ENCODE results near the gene STK24.

STK24 gene

DNA sequence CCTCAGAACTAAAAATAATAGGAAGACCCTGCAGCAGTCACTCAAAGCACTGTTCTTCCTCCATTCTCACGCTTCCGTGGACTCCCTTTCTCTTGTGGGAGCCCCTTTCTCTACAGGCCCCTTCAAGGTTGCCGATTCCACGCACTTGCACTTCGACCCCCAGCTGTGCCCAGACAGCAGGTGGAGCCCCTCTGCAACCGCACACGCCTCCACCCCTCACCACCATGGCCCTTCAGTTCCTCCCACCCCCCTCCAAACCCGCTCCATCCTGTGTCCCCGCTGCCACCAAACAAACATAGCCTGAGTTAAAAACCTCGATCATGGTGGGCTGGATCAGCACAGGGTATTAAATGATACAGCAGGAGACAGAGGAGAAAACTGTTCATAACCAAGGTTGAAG is 102.6 kb downstream of the STK24 start:
- Histone ChIP-seq H2AFZ (ENCODE audit: low read depth, low read length, severe bottlenecking) (no peak overlapping the region), H3K4me2 (ENCODE audit: low read depth, low read length, poor library complexity, severe bottlenecking) (no peak overlapping the region), H3K79me2 (ENCODE audit: insufficient read depth, low read length) (no peaks in the 10 kb centered on the region), H3K27me3 (ENCODE audit: low read length) (no peaks in the 10 kb centered on the region), H3K36me3 (ENCODE audit: low read length) (no peaks in the 10 kb centered on the region), H3K27ac (ENCODE audit: low read depth, low read length) (no peak overlapping the region), H3K9me2 (replicated peaks; ENCODE audit: insufficient read depth, low read length) (no peaks in the 10 kb centered on the region), H3K4me3 (ENCODE audit: insufficient read depth, low read length, poor library complexity, severe bottlenecking) (no peak overlapping the region), H3F3A (ENCODE audit: insufficient read depth) (no peaks in the 10 kb centered on the region), H4K20me1 (ENCODE audit: low read depth, low read length) (no peaks in the 10 kb centered on the region), H3K9ac (ENCODE audit: low read length) (no peak overlapping the region), H3K9me3 (ENCODE audit: insufficient read depth, low read length) (no peaks in the 10 kb centered on the region)
- TF ChIP-seq, protein P1, sequence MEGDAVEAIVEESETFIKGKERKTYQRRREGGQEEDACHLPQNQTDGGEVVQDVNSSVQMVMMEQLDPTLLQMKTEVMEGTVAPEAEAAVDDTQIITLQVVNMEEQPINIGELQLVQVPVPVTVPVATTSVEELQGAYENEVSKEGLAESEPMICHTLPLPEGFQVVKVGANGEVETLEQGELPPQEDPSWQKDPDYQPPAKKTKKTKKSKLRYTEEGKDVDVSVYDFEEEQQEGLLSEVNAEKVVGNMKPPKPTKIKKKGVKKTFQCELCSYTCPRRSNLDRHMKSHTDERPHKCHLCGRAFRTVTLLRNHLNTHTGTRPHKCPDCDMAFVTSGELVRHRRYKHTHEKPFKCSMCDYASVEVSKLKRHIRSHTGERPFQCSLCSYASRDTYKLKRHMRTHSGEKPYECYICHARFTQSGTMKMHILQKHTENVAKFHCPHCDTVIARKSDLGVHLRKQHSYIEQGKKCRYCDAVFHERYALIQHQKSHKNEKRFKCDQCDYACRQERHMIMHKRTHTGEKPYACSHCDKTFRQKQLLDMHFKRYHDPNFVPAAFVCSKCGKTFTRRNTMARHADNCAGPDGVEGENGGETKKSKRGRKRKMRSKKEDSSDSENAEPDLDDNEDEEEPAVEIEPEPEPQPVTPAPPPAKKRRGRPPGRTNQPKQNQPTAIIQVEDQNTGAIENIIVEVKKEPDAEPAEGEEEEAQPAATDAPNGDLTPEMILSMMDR (IDR thresholded peaks at IDR 0.05; ENCODE audit: insufficient read depth, low read length, poor library complexity, severe bottlenecking), result no peak
- no peak for TF ChIP-seq EZH2phosphoT487 (conservative IDR thresholded peaks at IDR 0.05; ENCODE audit: low read length)

DNA sequence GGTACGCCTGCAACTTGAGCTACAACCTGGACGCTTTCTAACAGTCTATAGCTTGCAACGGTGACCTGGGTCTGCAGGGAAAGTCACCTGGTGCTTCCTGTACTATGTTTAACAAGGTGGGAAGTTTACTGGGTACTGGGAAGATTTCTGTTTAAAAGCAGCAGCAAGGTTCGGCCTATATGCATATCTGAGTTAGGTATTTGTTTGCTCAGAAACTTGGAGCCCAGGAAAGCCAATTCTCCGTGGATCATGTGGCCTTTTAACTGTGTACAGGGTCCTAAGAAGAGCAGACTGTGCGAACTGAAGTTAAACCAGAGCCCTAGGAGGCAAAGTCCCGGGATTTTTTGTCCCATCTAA is 103.1 kb downstream of the STK24 start:
- H2AFZ ChIP-seq (ENCODE audit: low read depth, low read length, severe bottlenecking), result no peak overlapping the region
- TF ChIP-seq, protein P1 (IDR thresholded peaks at IDR 0.05; ENCODE audit: insufficient read depth, low read length, poor library complexity, severe bottlenecking), result no peak
- TF ChIP-seq EZH2phosphoT487 (conservative IDR thresholded peaks at IDR 0.05; ENCODE audit: low read length), result no peak
- H3K36me3 ChIP-seq (ENCODE audit: low read length), result no peaks in the 10 kb centered on the region
- no peak overlapping the region for H3K9ac ChIP-seq (ENCODE audit: low read length)
- H3K27ac ChIP-seq (ENCODE audit: low read depth, low read length), result no peak overlapping the region
- no peak overlapping the region for H3K4me2 ChIP-seq (ENCODE audit: low read depth, low read length, poor library complexity, severe bottlenecking)
- no peak overlapping the region for H3K4me3 ChIP-seq (ENCODE audit: insufficient read depth, low read length, poor library complexity, severe bottlenecking)
- H3K79me2 ChIP-seq (ENCODE audit: insufficient read depth, low read length), result no peaks in the 10 kb centered on the region
- no peaks in the 10 kb centered on the region for H3K27me3 ChIP-seq (ENCODE audit: low read length)
- H4K20me1 ChIP-seq (ENCODE audit: low read depth, low read length), result no peaks in the 10 kb centered on the region
- no peaks in the 10 kb centered on the region for H3K9me3 ChIP-seq (ENCODE audit: insufficient read depth, low read length)
- H3K9me2 ChIP-seq (replicated peaks; ENCODE audit: insufficient read depth, low read length), result no peaks in the 10 kb centered on the region
- no peaks in the 10 kb centered on the region for H3F3A ChIP-seq (ENCODE audit: insufficient read depth)

DNA sequence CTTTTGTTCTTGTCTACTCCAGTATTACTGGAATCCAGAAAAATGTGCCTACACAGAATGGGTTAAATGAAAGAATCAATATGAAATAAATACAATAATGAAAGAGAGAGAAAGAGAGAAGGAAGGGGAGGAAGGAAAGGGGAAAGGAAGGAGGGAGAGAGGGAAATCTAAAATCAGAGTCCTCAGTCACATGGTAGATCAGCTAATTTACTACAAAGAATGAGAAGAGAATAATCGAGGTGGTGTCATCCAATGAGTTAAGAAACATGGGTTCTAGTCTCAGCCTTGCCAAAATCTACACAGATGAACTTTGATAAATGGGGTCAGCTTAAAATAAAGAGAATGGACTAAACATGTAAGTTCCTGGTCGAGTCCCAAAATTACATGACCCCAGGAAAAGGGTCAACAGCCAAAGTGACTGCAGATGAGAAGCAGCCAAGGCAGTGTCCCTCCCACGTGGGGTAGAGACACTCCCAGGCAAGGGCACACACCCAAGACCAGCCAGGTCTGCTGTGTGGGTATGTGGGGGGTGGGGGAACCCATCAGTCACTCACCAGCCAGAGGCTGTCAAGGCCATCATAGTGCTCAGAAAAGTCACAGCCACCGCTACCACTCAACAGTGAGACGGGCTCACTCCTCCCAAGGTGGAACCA is 103.6 kb downstream of the STK24 start:
- Histone ChIP-seq H3K36me3 (ENCODE audit: low read length) (no peaks in the 10 kb centered on the region), H3K27ac (ENCODE audit: low read depth, low read length) (no peak overlapping the region), H4K20me1 (ENCODE audit: low read depth, low read length) (no peaks in the 10 kb centered on the region), H3F3A (ENCODE audit: insufficient read depth) (no peaks in the 10 kb centered on the region), H3K4me3 (ENCODE audit: insufficient read depth, low read length, poor library complexity, severe bottlenecking) (no peak overlapping the region), H2AFZ (ENCODE audit: low read depth, low read length, severe bottlenecking) (no peak overlapping the region), H3K4me2 (ENCODE audit: low read depth, low read length, poor library complexity, severe bottlenecking) (no peak overlapping the region), H3K79me2 (ENCODE audit: insufficient read depth, low read length) (no peaks in the 10 kb centered on the region), H3K9me3 (ENCODE audit: insufficient read depth, low read length) (no peaks in the 10 kb centered on the region), H3K9me2 (replicated peaks; ENCODE audit: insufficient read depth, low read length) (no peaks in the 10 kb centered on the region), H3K27me3 (ENCODE audit: low read length) (no peaks in the 10 kb centered on the region), H3K9ac (ENCODE audit: low read length) (no peak overlapping the region)
- TF ChIP-seq, protein P1 (IDR thresholded peaks at IDR 0.05; ENCODE audit: insufficient read depth, low read length, poor library complexity, severe bottlenecking), result no peak
- no peak for TF ChIP-seq EZH2phosphoT487 (conservative IDR thresholded peaks at IDR 0.05; ENCODE audit: low read length)

Measured in SU-DHL-6 (cell line).